GM19043 (cell line): ENCODE results near the gene ZNF48.
A peak's percentile ranks its signal among the peaks of the same experiment; 100 is the strongest.

Source experiments
- ATAC-seq: cut with Tn5 transposase; IDR thresholded peaks from one replicate; pipeline ENCODE4 v1.9.1; 2021; ENCODE audit warnings: low read depth; ENCODE audit not compliant: unreplicated experiment

The ZNF48 gene

GRCh38 chr16:30434852-30435251, 39.6 kb downstream of the ZNF48 start:
- no peak for ATAC-seq

GRCh38 chr16:30437511-30438046, 42.4 kb downstream of the ZNF48 start:
- no peak for ATAC-seq

- no peak for ATAC-seq
Measured at GRCh38 chr16:30438835-30439234, 43.6 kb downstream of the ZNF48 start.

- ATAC-seq = no peak
Measured at GRCh38 chr16:30439720-30440348, 44.6 kb downstream of the ZNF48 start.

GRCh38 chr16:30443631-30444030, 48.4 kb downstream of the ZNF48 start:
- ATAC-seq = no peak

GRCh38 chr16:30444231-30445148, 49.3 kb downstream of the ZNF48 start:
- ATAC-seq = no peak

- ATAC-seq = no peak
Measured at GRCh38 chr16:30445149-30445407, 49.9 kb downstream of the ZNF48 start.

- ATAC-seq = peak; percentile 83
Measured at GRCh38 chr16:30445408-30446202, 50.4 kb downstream of the ZNF48 start, which contains the start of gene SEPHS2. TSS of gene SEPHS2 (minus strand) at chr16:30445874. CDS start at chr16:30445727, 147 bp downstream.

- ATAC-seq = no peak
Measured at GRCh38 chr16:30446203-30446595, 51.0 kb downstream of the ZNF48 start.

- no peak for ATAC-seq
Measured at GRCh38 chr16:30447512-30448226, 52.4 kb downstream of the ZNF48 start.

- ATAC-seq = no peak
Measured at GRCh38 chr16:30449116-30449435, 53.9 kb downstream of the ZNF48 start.
